ENCODE measurements around the gene NIM1K. TPM values are rescaled to one million over a fixed set of nuclear protein-coding genes. Genes with fewer than 3 reads are reported as not detected.

The NIM1K gene
- total and polyA plus RNA-seq, 4 donors = 1.0 to 4.2 (median 3.1) TPM; not detected in 1

DNA sequence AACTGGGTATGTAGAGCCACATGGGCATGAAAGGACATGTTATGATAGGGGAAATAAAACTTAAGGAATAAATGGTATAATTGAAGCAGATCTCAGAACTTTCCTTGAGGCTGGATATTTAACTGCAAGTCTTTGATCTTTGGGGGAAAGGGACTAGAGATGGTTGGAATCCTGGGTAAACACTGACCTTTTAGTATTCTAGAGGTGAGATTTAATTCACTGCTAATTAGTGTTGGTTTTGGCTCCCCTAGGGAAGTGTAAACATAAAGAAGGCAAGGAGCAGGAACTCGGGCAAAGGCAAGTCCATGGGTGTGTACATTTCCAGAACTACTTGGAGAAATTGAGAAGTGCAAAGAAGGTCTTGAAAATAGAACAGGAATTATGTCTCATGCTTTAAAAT is 16.6 kb downstream of the NIM1K start:
- peak; percentile 41 for ATAC-seq (ENCODE audit: insufficient read depth, low FRiP score)
- 9 to 17% methylated on average over 1 of the region's 1 CpG for WGBS, 2 donors

GRCh38 chr5:43209060-43209459 is 17.0 kb downstream of the NIM1K start:
- peaks cover 0 to 5% (median 0%) of the 10 kb centered on the region in 5 donors for H3K4me1 ChIP-seq (ENCODE audit: control insufficient read depth in 5 of 5, insufficient read depth in 5 of 5, low read length in 5 of 5)
- no peak for ATAC-seq (ENCODE audit: insufficient read depth, low FRiP score)
- H3K4me3 ChIP-seq = no peak overlapping the region
- no peaks in the 10 kb centered on the region for H3K9me3 ChIP-seq (ENCODE audit: control insufficient read depth in 4 of 4, insufficient read depth in 3 of 4, low read length in 3 of 4)
- H3K9ac ChIP-seq (ENCODE audit: insufficient read depth in 1 of 2, low read length in 2 of 2) = no peak overlapping the region
- no peak overlapping the region for H3K27ac ChIP-seq (ENCODE audit: low read depth in 1 of 2, low read length in 1 of 2)
- no peaks in the 10 kb centered on the region for H3K36me3 ChIP-seq (ENCODE audit: control insufficient read depth in 4 of 4, insufficient read depth in 4 of 4, low read length in 4 of 4)
- H3K27me3 ChIP-seq (ENCODE audit: control insufficient read depth in 3 of 3, insufficient read depth in 3 of 3, low read length in 2 of 3) = peaks cover 0 to 32% (median 3%) of the 10 kb centered on the region in 3 donors
- WGBS, 2 donors = 66 to 74% methylated on average over 4 of the region's 4 CpGs
- DNase-seq = no peak
- TF ChIP-seq, protein P1, sequence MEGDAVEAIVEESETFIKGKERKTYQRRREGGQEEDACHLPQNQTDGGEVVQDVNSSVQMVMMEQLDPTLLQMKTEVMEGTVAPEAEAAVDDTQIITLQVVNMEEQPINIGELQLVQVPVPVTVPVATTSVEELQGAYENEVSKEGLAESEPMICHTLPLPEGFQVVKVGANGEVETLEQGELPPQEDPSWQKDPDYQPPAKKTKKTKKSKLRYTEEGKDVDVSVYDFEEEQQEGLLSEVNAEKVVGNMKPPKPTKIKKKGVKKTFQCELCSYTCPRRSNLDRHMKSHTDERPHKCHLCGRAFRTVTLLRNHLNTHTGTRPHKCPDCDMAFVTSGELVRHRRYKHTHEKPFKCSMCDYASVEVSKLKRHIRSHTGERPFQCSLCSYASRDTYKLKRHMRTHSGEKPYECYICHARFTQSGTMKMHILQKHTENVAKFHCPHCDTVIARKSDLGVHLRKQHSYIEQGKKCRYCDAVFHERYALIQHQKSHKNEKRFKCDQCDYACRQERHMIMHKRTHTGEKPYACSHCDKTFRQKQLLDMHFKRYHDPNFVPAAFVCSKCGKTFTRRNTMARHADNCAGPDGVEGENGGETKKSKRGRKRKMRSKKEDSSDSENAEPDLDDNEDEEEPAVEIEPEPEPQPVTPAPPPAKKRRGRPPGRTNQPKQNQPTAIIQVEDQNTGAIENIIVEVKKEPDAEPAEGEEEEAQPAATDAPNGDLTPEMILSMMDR (IDR thresholded peaks at IDR 0.05; ENCODE audit: control extremely low read depth, extremely low read depth) = no peak

More for the DNA sequence above, 16.6 kb downstream of the NIM1K start:
- Histone ChIP-seq H3K4me1 (ENCODE audit: control insufficient read depth in 5 of 5, insufficient read depth in 5 of 5, low read length in 5 of 5) (peaks cover 0 to 5% (median 0%) of the 10 kb centered on the region in 5 donors), H3K27me3 (ENCODE audit: control insufficient read depth in 3 of 3, insufficient read depth in 3 of 3, low read length in 2 of 3) (peaks cover 0 to 30% (median 3%) of the 10 kb centered on the region in 3 donors), H3K4me3 (no peak overlapping the region), H3K9ac (ENCODE audit: insufficient read depth in 1 of 2, low read length in 2 of 2) (no peak overlapping the region), H3K36me3 (ENCODE audit: control insufficient read depth in 4 of 4, insufficient read depth in 4 of 4, low read length in 4 of 4) (no peaks in the 10 kb centered on the region), H3K27ac (ENCODE audit: low read depth in 1 of 2, low read length in 1 of 2) (no peak overlapping the region), H3K9me3 (ENCODE audit: control insufficient read depth in 4 of 4, insufficient read depth in 3 of 4, low read length in 3 of 4) (no peaks in the 10 kb centered on the region)
- no peak for DNase-seq
- TF ChIP-seq, protein P1 (IDR thresholded peaks at IDR 0.05; ENCODE audit: control extremely low read depth, extremely low read depth) = no peak

GRCh38 chr5:43209833-43210232 is 17.8 kb downstream of the NIM1K start:
- Histone ChIP-seq H3K27ac (ENCODE audit: low read depth in 1 of 2, low read length in 1 of 2) (no peak overlapping the region), H3K9ac (ENCODE audit: insufficient read depth in 1 of 2, low read length in 2 of 2) (no peak overlapping the region), H3K4me1 (ENCODE audit: control insufficient read depth in 5 of 5, insufficient read depth in 5 of 5, low read length in 5 of 5) (peaks cover 0 to 5% (median 0%) of the 10 kb centered on the region in 5 donors), H3K27me3 (ENCODE audit: control insufficient read depth in 3 of 3, insufficient read depth in 3 of 3, low read length in 2 of 3) (peaks cover 0 to 34% (median 3%) of the 10 kb centered on the region in 3 donors), H3K4me3 (no peak overlapping the region), H3K36me3 (ENCODE audit: control insufficient read depth in 4 of 4, insufficient read depth in 4 of 4, low read length in 4 of 4) (no peaks in the 10 kb centered on the region), H3K9me3 (ENCODE audit: control insufficient read depth in 4 of 4, insufficient read depth in 3 of 4, low read length in 3 of 4) (no peaks in the 10 kb centered on the region)
- DNase-seq (no peak), ATAC-seq (ENCODE audit: insufficient read depth, low FRiP score) (no peak)
- TF ChIP-seq, protein P1 (IDR thresholded peaks at IDR 0.05; ENCODE audit: control extremely low read depth, extremely low read depth) = no peak
- WGBS, 2 donors = 61 to 78% methylated on average over 5 of the region's 5 CpGs

- Histone ChIP-seq H3K9me3 (ENCODE audit: control insufficient read depth in 4 of 4, insufficient read depth in 3 of 4, low read length in 3 of 4) (no peaks in the 10 kb centered on the region), H3K4me3 (no peak overlapping the region), H3K27me3 (ENCODE audit: control insufficient read depth in 3 of 3, insufficient read depth in 3 of 3, low read length in 2 of 3) (peaks cover 0 to 36% (median 3%) of the 10 kb centered on the region in 3 donors), H3K36me3 (ENCODE audit: control insufficient read depth in 4 of 4, insufficient read depth in 4 of 4, low read length in 4 of 4) (no peaks in the 10 kb centered on the region), H3K4me1 (ENCODE audit: control insufficient read depth in 5 of 5, insufficient read depth in 5 of 5, low read length in 5 of 5) (peaks cover 0 to 5% (median 0%) of the 10 kb centered on the region in 5 donors), H3K9ac (ENCODE audit: insufficient read depth in 1 of 2, low read length in 2 of 2) (no peak overlapping the region), H3K27ac (ENCODE audit: low read depth in 1 of 2, low read length in 1 of 2) (no peak overlapping the region)
- TF ChIP-seq, protein P1 (IDR thresholded peaks at IDR 0.05; ENCODE audit: control extremely low read depth, extremely low read depth) = no peak
- DNase-seq (no peak), ATAC-seq (ENCODE audit: insufficient read depth, low FRiP score) (no peak)
- WGBS, 2 donors = 70 to 75% methylated on average over 6 of the region's 6 CpGs
These were observed 18.5 kb downstream of the NIM1K start for GRCh38 chr5:43210570-43210969.
